ES-I3 (cell line): ENCODE results near the gene ARX.

Experiments
- H3K36me3 ChIP-seq: 2 replicates; pipeline ENCODE4 v1.6.1; 2013; ENCODE audit warnings: mild to moderate bottlenecking, low read length, control low read depth, moderate library complexity; ENCODE audit not compliant: insufficient read depth
- H3K4me1 ChIP-seq: 2 replicates; pipeline ENCODE4 v1.6.1; 2013; ENCODE audit warnings: mild to moderate bottlenecking, control low read depth, low read length; ENCODE audit not compliant: insufficient read depth
- H3K9ac ChIP-seq: 2 replicates; pipeline ENCODE4 v1.6.1; 2013; ENCODE audit warnings: low read depth, mild to moderate bottlenecking, low read length, moderate library complexity
- H3K9me3 ChIP-seq: 2 replicates; pipeline ENCODE4 v1.6.1; 2013; ENCODE audit warnings: mild to moderate bottlenecking, low read length, moderate library complexity; ENCODE audit not compliant: control insufficient read depth, insufficient read depth

The ARX gene

DNA sequence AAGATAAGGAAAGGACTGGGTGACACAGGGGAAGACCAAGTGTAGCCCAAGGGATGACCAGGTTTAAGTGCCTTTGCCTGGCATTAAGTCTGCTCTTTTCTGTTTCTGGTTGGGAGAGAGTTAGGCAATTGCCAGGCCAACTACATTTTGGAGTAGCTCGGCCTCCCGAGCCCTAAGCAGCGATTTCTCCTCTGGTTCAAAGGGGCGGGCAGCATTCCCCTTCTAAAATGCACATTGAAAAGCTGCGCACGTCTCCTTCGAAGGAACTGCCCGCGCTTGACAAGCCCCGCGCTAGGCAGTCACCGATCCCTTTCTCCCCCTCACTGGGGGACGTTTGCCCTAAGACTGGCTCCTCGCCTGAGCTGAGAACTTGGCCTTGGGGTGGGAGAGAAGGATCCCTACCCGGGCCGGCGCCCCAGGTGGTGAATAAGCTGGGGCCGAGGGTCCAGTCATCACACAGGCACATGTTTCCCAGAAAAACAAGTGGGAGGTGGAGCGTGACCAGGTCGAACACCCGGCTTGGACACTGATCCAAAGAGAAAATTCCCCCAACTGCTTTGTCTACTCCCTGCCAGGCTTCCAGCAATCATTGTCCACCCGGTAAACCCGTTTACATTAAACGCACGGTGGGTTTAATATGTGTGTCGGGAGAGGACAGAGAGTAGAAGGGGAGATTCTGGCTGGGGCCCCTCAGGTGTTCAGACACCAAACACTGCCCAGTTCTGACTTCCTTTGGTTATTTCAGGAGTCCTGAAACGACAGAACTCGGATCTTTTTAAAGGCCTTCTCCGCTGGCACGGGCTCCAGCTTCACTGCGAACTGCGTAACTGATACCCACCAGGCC, 4.0 kb downstream of the ARX start:
- Histone ChIP-seq H3K9ac (no peak overlapping the region), H3K9me3 (no peaks in the 10 kb centered on the region), H3K36me3 (no peaks in the 10 kb centered on the region), H3K4me1 (peaks cover 20% of the 10 kb centered on the region)

DNA sequence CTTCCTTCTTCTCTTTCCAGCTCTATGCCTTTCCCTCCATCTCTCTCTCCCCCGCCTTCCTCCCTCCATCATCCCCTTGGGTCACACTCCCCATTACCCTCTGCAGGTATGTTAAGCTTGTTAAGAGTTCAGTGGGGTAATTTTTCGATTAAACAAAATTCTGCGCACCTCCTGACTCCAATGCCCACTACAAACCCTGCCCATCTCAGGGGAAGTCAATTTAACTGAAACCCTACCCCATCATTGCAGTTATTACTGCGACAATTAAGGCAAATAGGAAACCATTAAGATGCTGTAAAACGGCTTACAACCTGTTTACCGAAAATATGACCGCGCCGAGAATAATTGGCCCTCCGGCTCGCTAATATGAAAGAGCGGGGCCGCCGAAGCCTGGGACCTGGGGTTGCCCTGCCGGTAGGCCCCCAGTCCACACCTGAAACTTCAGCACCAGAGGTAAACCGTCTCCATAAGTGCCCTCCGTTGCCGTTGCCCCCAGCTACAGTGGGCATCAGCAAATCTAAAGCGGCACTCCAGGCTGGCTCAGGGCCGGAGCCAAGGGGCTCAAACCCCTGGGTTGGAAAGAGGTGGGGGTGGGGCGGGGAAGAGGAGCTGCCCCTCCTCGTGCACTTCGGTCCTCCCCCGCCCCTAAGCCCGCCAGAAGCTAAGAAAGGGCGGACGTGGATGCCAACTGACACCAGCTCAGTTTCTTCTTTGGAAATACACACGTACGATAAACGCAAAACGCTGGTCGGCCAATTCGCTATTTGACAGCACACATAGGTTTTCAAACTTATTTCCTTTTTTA, 4.8 kb downstream of the ARX start:
- Histone ChIP-seq H3K9ac (no peak overlapping the region), H3K36me3 (no peaks in the 10 kb centered on the region), H3K4me1 (peaks cover 25% of the 10 kb centered on the region), H3K9me3 (no peaks in the 10 kb centered on the region)

DNA sequence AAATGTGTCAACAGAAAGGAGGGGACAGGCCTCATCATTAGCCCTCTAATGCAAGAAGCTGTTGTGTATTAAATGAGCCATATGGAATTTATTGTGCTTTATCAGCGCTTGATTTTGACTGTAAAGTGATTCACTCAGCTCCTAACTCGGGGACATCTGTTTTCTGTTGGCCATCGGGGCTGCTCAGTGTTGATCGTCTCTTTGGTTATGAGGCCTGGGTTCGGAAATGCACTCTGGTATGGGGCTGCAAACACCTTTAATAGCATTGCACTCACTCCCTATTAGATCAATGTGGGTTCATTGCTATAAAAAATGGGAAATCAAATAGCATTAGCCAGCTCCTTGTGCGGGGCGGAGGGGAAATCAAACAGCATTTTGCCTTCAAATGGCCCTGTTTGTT, 6.4 kb downstream of the ARX start:
- H3K36me3 ChIP-seq = no peaks in the 10 kb centered on the region
- no peak overlapping the region for H3K9ac ChIP-seq
- H3K9me3 ChIP-seq = no peaks in the 10 kb centered on the region
- peaks cover 25% of the 10 kb centered on the region for H3K4me1 ChIP-seq

DNA sequence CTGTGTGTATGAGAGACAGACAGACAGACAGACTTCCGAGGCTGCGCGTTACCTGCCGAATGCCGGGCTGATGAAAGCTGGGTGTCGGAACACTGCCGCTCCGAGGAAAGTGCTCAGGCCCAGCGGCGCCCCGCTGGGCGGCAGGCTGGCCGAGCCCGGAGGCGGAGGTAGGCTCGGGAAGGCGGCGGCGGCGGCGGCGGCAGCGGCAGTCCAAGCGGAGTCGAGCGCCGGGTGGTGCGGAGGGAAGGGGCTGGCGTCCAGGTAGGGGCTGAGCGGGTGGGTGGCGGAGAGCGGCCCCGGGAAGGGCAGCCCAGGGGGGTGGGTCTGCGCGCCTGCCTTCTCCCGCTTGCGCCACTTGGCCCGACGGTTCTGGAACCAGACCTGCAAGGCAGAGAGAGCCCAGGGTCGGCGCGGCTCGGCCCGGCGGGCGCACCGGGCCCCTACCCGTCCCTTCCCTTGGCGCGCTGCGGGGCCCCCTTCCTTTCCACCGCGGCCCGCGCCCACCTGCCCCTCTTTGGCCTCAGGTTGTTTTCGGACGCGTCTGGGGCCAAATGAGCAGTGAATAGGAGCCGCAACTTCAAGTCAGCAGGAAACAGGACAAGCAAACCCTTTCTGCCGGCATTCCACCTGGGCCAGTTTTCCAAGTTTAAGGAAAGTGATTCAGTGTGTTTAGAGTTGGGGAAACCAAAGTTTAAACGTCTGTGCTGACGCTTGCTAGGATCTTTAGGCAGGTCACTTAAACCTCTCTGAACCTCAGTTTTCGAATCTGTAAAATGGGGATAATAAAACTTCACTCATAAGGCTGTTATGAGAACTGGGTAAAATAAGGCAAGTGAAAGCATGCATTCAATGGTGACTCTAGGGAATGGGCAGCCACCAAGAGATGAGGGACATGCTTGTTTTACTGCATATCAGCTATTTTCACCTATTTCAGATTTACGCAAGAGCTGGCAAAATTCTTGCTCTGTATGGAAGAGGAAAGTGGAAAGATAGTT, 8.4 kb downstream of the ARX start:
- H3K9me3 ChIP-seq = no peaks in the 10 kb centered on the region
- H3K9ac ChIP-seq = peak overlapping the region; percentile 13; the same call in 1 of the 2 replicates
- H3K36me3 ChIP-seq = no peaks in the 10 kb centered on the region
- peaks cover 21% of the 10 kb centered on the region for H3K4me1 ChIP-seq

DNA sequence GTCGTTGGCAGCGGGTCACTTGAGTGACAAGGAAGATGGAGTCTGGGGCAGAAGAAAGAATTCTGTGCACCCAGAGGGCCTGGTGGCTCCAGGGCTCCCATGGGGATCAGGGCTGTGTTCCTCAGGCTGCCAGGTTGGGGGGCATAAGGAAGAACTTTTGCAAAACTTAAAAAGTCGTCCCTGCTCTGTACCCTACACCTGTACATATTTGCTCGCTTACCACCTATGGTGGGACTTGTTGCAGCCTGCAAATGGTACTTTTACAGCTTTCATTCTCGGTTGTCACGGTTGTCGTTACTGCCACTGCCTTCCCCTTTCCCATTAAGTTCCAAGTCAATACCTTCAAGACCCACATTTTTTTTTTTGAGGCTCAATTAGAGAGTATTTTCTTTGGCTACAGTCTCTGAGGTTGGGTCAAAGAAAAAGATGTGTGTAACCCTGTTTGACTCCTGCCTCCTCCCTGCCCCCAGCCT, 9.1 kb downstream of the ARX start:
- H3K9me3 ChIP-seq = no peaks in the 10 kb centered on the region
- H3K36me3 ChIP-seq = no peaks in the 10 kb centered on the region
- H3K4me1 ChIP-seq = peaks cover 21% of the 10 kb centered on the region
- peak overlapping the region; percentile 13; the same call in 1 of the 2 replicates for H3K9ac ChIP-seq

DNA sequence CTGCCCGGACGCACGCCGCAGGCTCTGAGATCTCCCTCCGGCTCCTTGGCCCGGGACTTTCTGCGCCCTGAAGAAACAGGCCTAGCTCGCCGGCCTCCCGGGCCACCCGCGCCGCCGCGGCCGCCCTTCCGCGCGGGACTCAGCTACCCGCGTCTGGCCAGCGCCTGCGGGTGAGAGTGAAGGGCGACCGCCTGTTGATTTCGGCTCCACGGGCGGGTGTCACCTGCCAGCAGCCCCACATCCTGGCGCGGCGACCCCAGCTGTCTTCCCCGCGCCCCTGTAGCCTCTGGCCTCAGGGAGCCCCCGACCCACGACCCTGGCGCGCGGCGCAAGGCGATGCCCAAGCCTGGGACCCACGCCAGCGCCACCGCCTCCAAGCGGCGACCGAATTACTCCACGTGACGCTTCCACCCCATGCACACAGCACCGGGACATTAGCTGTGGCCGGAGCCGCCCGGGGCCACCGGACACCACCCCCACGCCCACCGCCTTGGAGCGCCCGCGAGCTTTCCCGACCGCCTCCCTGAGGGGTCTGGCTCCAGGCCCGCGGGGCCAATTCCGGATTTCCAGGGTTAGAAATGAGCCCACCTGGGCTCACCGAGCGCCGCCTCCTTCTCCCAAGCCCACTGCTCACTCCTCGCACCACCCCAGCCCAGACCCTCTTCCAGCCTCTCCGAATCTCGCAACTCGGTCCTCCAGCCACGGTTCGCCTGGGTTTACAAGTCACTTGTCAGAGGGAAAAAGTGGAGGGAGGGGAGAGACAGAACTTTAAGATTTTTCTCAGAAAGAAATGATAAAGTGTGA, 10.2 kb downstream of the ARX start:
- peak overlapping the region; percentile 32; the same call in 1 of the 2 replicates for H3K9ac ChIP-seq
- H3K36me3 ChIP-seq = no peaks in the 10 kb centered on the region
- H3K9me3 ChIP-seq = no peaks in the 10 kb centered on the region
- H3K4me1 ChIP-seq = peaks cover 17% of the 10 kb centered on the region

DNA sequence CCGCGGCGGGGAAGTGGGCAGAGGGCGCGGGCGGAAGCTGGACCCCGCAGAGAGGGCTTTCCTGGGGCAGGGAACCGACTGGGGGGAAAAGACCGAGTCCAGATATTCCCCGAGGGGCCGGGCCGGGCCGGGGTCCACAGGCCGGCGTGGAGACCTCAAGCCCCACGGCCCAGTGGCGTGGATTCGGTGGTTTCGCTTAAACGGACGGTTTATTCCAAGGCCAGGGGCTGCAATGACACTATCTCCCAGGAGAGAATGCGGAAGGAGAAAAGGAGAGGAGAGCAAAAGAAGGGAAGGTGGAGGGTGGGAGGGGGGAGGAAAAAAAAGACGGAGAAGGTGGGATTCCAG, 10.8 kb downstream of the ARX start:
- Histone ChIP-seq H3K4me1 (peaks cover 14% of the 10 kb centered on the region), H3K36me3 (no peaks in the 10 kb centered on the region), H3K9ac (peak overlapping the region; percentile 32; the same call in 1 of the 2 replicates), H3K9me3 (no peaks in the 10 kb centered on the region)

DNA sequence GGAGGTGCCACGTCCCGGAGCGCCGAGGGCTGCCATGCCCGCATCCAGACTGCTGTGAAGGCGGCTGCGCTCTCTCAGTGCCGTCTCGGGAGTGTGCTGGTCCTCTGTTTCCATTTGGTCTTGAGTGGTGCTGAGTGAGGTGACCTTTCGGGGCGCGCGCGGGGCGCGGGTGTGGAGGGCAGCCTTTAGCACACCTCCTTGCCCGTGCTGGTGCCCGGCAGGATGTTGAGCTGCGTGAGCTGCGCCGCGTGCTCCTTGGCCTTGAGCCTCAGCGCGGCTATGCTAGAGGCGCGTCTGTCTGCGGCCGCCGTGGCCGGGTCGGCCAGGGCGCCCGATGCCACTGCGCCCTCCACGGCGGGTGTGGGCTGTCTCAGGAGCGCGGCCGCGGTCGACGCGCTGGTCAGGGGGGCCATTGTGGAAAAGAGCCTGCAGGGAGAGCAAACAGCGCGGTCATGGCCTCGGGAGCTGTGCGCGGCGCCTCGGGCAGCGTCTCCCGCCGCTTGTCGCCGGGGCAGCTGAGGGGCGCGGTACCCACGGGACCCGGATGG, 11.2 kb downstream of the ARX start:
- Histone ChIP-seq H3K9ac (peak overlapping the region; percentile 32; the same call in 1 of the 2 replicates), H3K9me3 (no peaks in the 10 kb centered on the region), H3K4me1 (peaks cover 11% of the 10 kb centered on the region), H3K36me3 (no peaks in the 10 kb centered on the region)

DNA sequence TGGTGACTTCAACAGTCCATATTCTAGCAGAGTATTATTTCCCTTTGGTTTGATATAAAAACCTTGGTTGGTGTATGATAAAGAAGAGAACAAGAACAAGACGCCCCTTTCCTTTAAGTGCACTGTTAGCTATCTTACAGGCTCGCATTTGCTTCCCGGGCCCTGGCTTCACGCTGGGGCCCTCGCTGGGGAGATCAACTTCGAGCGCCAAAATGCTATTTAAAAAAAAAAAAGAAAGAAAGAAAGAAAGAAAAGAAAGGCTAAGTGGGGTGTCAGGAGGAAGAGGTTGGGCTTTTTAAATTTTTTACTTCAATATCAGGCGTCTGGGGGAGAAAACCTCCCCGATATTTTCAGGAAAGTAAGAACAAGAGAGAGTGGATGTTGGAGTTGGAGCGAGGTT, 11.7 kb downstream of the ARX start:
- peaks cover 9% of the 10 kb centered on the region for H3K4me1 ChIP-seq
- no peaks in the 10 kb centered on the region for H3K9me3 ChIP-seq
- H3K36me3 ChIP-seq = no peaks in the 10 kb centered on the region
- no peak overlapping the region; the same call in 1 of the 2 replicates for H3K9ac ChIP-seq

DNA sequence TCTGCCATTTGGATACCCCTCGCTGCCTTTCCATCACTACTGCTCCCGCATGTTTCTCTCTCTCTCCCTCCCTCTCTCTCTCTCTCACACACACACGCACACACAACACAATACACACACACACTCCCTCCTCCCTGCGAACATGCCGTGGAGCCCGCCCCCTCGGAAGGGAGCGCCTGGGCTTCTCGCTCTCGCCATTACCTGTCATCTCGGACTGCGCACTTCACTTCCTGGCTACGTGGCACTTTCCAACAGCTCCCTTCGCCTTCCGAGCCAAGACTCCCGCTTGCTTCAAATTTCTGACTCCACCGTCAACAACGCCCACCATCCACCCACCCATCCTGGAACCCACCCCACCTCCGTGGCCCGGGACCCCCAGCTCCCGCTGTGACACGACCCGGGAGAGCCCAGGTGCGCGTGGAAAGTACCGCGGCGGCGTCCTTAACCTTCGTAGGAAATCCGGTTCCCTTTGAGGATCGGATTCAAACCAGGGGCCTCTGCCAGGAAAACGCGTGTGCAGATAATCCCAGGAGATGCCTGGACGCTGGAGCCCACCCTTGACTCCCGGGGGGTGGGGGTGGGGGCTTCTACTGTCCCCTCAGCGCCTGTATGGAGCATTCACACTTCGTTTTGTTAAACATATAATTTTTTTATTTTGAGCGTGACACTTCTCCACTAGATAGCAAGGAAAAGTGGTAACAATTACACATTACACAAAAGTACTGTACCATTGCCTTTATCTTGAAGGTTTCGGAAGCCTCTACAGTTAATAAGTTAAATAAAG, 12.5 kb downstream of the ARX start:
- Histone ChIP-seq H3K9me3 (no peaks in the 10 kb centered on the region), H3K4me1 (peaks cover 8% of the 10 kb centered on the region), H3K36me3 (no peaks in the 10 kb centered on the region), H3K9ac (peak overlapping the region; percentile 51; the same call in 1 of the 2 replicates)

DNA sequence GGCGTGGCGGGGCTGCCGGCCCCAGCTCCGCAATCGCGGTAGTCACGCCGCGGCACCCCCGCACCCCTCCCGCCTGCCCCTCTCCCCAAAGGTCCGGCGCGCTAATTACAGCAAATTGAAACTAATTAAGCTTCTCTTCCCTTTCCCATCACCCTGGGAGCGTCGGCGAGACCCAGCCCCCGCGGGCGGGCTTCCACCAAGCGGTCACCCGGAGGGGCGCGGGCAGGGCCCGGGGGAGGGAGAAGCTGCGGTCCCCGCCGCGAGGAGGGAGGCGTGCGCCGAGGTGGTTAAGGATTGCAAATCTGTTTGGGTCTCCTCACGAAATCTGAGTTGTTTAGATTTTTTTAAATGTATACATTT, 13.1 kb downstream of the ARX start:
- H3K4me1 ChIP-seq = peaks cover 8% of the 10 kb centered on the region
- peak overlapping the region; percentile 51; the same call in 1 of the 2 replicates for H3K9ac ChIP-seq
- no peaks in the 10 kb centered on the region for H3K9me3 ChIP-seq
- H3K36me3 ChIP-seq = no peaks in the 10 kb centered on the region

DNA sequence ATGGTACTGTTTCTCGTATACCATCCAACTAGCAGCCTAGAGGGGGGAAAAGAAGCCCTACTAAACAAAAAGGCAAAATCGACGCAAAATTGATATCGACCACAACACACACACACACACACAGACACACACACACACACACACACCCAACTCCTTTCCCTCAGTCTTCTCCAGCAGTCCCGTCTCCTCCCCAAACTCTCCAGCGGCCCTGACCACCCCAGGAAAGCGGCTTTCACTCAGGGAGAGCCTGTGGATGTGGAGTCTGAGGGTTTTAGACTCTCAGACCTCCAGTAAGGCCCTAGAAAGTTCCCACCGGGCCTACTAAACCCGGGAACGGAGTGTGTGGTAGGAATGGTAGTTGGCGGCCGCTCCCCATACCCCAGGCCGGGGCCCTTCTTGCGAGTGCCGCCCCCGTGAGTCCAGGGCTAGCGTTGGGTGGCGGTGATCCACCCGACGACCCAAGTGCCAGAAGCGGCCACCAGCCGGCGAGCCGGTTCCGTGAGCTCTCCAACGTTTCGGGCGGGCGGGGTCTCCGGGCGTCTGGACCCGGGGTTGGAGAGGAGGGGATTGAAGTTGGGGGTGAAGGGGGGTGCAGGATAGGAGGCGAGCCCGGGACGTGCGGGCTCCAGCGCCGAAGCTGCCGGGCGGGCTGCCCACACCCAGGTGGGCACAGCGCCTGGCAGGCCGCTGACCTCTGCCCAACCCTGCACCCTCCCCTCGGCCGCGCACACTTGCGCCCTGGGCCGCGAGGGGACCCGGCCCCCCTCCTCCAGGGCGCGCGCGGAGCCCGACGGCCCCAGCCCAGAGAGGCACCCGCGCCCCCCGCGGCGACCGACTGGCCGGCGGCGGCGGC, 13.7 kb downstream of the ARX start:
- Histone ChIP-seq H3K9ac (peak overlapping the region; percentile 51; the same call in 1 of the 2 replicates), H3K9me3 (no peaks in the 10 kb centered on the region), H3K4me1 (peaks cover 8% of the 10 kb centered on the region), H3K36me3 (no peaks in the 10 kb centered on the region)
